Measurements from ENCODE around the gene NXF2. TPM values are rescaled to one million over a fixed set of nuclear protein-coding genes. Genes with fewer than 3 reads are reported as not detected.

NXF2 gene
- total RNA-seq, 1 experiment from 2014 or later = not detected

- no peak overlapping the region for H2AFZ ChIP-seq (ENCODE audit: low read length)
- H4K20me1 ChIP-seq (ENCODE audit: insufficient read depth, low read depth, low read length) = no peaks in the 10 kb centered on the region
- no peak overlapping the region for H3K4me2 ChIP-seq (ENCODE audit: low read depth, low read length, poor library complexity, severe bottlenecking)
- H3K9me3 ChIP-seq (ENCODE audit: low read length) = no peaks in the 10 kb centered on the region
- H3K36me3 ChIP-seq (ENCODE audit: insufficient read depth, low read length) = no peaks in the 10 kb centered on the region
- no peaks in the 10 kb centered on the region for H3K79me2 ChIP-seq (ENCODE audit: low read length)
- no peak overlapping the region for H3K4me3 ChIP-seq (ENCODE audit: low read length)
- no peaks in the 10 kb centered on the region for H3K9me2 ChIP-seq (replicated peaks; ENCODE audit: insufficient read depth, low read length)
- no peak overlapping the region for H3K9ac ChIP-seq (ENCODE audit: low read length)
- H3K27ac ChIP-seq (ENCODE audit: low read length) = no peak overlapping the region
- peak; percentile 83 for DNase-seq
- H3K4me1 ChIP-seq (ENCODE audit: low read length) = no peaks in the 10 kb centered on the region
- no peaks in the 10 kb centered on the region for H3K27me3 ChIP-seq (ENCODE audit: low read length)
Observed at GRCh38 chrX:102339312-102340298, 92.6 kb downstream of the NXF2 start.

- Histone ChIP-seq H2AFZ (ENCODE audit: low read length) (no peak overlapping the region), H3K36me3 (ENCODE audit: insufficient read depth, low read length) (no peaks in the 10 kb centered on the region)
Observed at GRCh38 chrX:102341867-102342266, 94.9 kb downstream of the NXF2 start.

GRCh38 chrX:102345916-102346315, 98.9 kb downstream of the NXF2 start:
- Histone ChIP-seq H3K4me3 (ENCODE audit: low read length) (no peak overlapping the region), H3K4me2 (ENCODE audit: low read depth, low read length, poor library complexity, severe bottlenecking) (no peak overlapping the region)
- DNase-seq = peak; percentile 90

More at GRCh38 chrX:102341867-102342266, 94.9 kb downstream of the NXF2 start:
- H3K9ac ChIP-seq (ENCODE audit: low read length) = no peak overlapping the region
- H3K4me3 ChIP-seq (ENCODE audit: low read length) = no peak overlapping the region
- H3K4me2 ChIP-seq (ENCODE audit: low read depth, low read length, poor library complexity, severe bottlenecking) = no peak overlapping the region
- no peaks in the 10 kb centered on the region for H3K79me2 ChIP-seq (ENCODE audit: low read length)
- H3K4me1 ChIP-seq (ENCODE audit: low read length) = no peaks in the 10 kb centered on the region
- no peaks in the 10 kb centered on the region for H3K9me2 ChIP-seq (replicated peaks; ENCODE audit: insufficient read depth, low read length)
- H3K9me3 ChIP-seq (ENCODE audit: low read length) = no peaks in the 10 kb centered on the region
- no peak overlapping the region for H3K27ac ChIP-seq (ENCODE audit: low read length)
- H3K27me3 ChIP-seq (ENCODE audit: low read length) = no peaks in the 10 kb centered on the region
- peak; percentile 37 for DNase-seq
- H4K20me1 ChIP-seq (ENCODE audit: insufficient read depth, low read depth, low read length) = no peaks in the 10 kb centered on the region

More at GRCh38 chrX:102345916-102346315, 98.9 kb downstream of the NXF2 start:
- Histone ChIP-seq H3K9me3 (ENCODE audit: low read length) (no peaks in the 10 kb centered on the region), H3K27me3 (ENCODE audit: low read length) (no peaks in the 10 kb centered on the region), H3K79me2 (ENCODE audit: low read length) (no peaks in the 10 kb centered on the region), H3K4me1 (ENCODE audit: low read length) (no peaks in the 10 kb centered on the region), H3K27ac (ENCODE audit: low read length) (no peak overlapping the region), H2AFZ (ENCODE audit: low read length) (no peak overlapping the region), H4K20me1 (ENCODE audit: insufficient read depth, low read depth, low read length) (no peaks in the 10 kb centered on the region), H3K9me2 (replicated peaks; ENCODE audit: insufficient read depth, low read length) (no peaks in the 10 kb centered on the region), H3K36me3 (ENCODE audit: insufficient read depth, low read length) (no peaks in the 10 kb centered on the region), H3K9ac (ENCODE audit: low read length) (no peak overlapping the region)

Other genes starting within 250 kb of the NXF2 start
- not detected in 2 replicates for gene TCEAL2, start 121.5 kb upstream of the NXF2 start, total RNA-seq (2014; rRNA removed; shearing (Covaris generic); ENCODE audit: low replicate concordance)
- gene TCEAL6, start 104.7 kb upstream of the NXF2 start, total RNA-seq (2014; rRNA removed; shearing (Covaris generic); ENCODE audit: low replicate concordance) = not detected in 2 replicates
- gene BEX5, start 91.2 kb upstream of the NXF2 start, total RNA-seq (2014; rRNA removed; shearing (Covaris generic); ENCODE audit: low replicate concordance) = 8.4 and 10.2 TPM in 2 replicates
- gene TCP11X1, start 31.9 kb upstream of the NXF2 start, total RNA-seq (2014; rRNA removed; shearing (Covaris generic); ENCODE audit: low replicate concordance) = not detected in 2 replicates
- not detected in 2 replicates for gene NXF2B, start 192.8 kb downstream of the NXF2 start, total RNA-seq (2014; rRNA removed; shearing (Covaris generic); ENCODE audit: low replicate concordance)
- not detected in 2 replicates for gene TCP11X2, start 224.6 kb downstream of the NXF2 start, total RNA-seq (2014; rRNA removed; shearing (Covaris generic); ENCODE audit: low replicate concordance)

Measured in Karpas-422 (cell line).